LHCN-M2 (cell line): ENCODE results near the gene ANKMY2. TPM values are rescaled to one million over a fixed set of nuclear protein-coding genes. Genes with fewer than 3 reads are reported as not detected.
"Not testable (repeated sequence)": the region's sequence is repeated elsewhere in the genome, so short reads cannot be mapped to it uniquely, and the experiment has no call there.

Source experiments
- DNase-seq: peaks from one replicate; pipeline ENCODE4 v3.0.0-alpha.2; 2012; ENCODE audit warnings: low read depth
- total RNA-seq: library from RNA; depleted of rRNA; stranded (reverse); fragments of >200 nt; gene quantifications from 2 replicates; pipeline ENCODE4 v1.2.3, GENCODE V29; 2014

Gene ANKMY2
- total RNA-seq, 1 experiment from 2014 or later: 35.6 TPM

GRCh38 chr7:16659854-16660497 lies 14.4 kb upstream of the ANKMY2 start:
- not testable (repeated sequence) for DNase-seq

- peak; percentile 71 for DNase-seq
Measured at GRCh38 chr7:16657656-16658279, 12.2 kb upstream of the ANKMY2 start.

- DNase-seq: no peak
Measured at GRCh38 chr7:16656141-16656540, 10.6 kb upstream of the ANKMY2 start.

DNA sequence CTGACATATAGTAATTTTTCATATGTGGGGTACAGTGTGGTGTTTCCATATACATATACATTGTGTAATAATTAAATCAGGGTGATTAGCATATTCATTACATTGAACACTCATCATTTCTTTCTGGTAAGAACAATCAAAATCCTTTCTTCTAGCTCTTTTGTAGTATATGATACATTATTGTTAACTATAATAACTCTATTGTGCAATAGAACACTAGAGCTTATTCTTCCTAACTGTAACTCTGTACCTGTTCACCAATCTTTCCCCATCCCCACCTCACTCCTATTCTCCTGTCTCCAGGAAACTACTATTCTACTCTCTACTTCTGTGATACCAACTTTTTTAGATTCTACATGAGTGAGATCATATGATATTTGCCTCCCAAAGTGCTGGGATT lies 9.8 kb upstream of the ANKMY2 start:
- DNase-seq: no peak

GRCh38 chr7:16652888-16653287 lies 7.3 kb upstream of the ANKMY2 start:
- no peak for DNase-seq

GRCh38 chr7:16652240-16652583 lies 6.7 kb upstream of the ANKMY2 start:
- DNase-seq: no peak

GRCh38 chr7:16651396-16652239 lies 6.1 kb upstream of the ANKMY2 start:
- no peak for DNase-seq

DNA sequence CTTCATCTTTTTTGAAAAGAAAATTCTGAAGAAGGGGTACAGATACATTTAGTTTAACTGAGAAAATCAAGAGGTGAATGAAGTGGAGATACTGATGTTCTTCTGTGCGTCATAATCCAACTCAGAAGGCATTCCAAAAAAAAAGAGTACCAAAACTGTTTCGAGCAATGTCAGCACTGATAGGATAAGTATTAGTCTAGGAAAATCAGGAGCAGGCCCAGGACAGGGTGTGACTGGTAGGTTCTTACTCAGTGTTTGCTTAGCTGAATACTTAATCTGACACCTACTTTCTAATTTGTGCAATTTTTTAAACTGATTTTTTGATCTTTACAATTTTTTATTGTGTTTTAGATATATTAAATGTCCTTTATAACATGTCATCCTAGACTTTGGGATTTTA lies 4.7 kb upstream of the ANKMY2 start:
- no peak for DNase-seq

DNA sequence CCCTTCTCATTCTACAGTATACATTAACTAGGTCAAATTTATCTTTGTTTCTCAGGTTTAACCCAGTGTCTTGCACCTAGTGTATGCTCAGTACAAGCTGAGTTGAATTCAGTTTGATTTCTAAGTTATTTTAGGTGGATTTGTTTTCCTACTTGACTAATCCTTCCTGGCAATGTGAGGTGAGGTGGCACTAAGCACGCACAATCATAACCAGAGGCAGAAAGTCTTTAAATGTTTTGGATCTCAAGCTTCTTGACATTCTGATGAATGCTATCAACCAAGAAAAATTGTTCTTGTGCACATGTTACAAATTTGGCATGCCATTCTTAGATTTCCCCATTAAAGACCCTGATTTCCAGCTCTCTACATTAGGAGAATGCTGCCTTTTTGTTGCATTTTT lies 3.6 kb upstream of the ANKMY2 start:
- no peak for DNase-seq

DNA sequence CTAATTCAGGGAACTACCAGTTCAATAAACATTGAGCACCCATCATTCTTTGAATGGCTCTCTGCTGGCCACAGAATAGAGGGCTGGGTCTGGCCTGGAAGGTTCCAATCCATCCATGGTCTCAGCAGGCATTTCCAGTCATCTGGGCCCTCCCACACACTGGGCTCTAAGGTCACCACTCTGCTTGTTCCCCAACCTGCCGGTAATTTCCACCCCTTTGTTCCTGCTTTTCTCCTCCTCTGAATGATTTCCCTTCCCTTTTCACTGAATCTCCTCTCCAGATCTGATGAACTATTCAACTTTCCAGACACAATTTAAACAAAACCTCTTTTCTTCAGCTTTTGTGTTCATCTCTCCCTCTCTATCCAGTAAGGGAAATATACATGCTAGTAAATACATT lies 3.0 kb upstream of the ANKMY2 start:
- no peak for DNase-seq

DNA sequence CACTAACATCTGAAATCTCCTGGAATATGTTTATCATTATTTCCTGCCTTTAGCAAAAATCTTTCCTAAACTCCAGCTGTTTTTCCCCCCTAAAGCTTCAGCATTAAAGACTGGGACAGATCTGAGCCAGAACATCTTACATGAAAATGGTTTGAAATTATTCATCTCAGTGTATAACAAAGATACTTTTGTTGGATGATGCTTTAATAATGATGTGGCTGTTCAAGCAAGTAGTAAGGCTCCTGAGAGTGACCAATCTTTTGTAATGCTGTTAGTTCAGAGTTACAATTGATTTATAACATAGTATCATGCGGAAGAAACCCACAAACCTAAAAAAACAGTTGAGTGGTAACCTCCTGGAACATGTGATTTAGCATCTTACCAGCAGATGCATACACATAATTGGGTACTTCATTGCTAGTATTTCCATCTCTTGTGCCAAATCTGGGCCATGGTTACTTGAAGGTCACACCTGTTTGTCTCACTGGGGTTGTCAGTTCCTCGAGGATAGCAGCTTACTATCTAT lies 1.9 kb upstream of the ANKMY2 start:
- no peak for DNase-seq

- DNase-seq: no peak
Measured at GRCh38 chr7:16646472-16647072, 1.0 kb upstream of the ANKMY2 start.

- DNase-seq: peak; percentile 68
Measured at GRCh38 chr7:16644636-16645592, 640 bp downstream of the ANKMY2 start.

DNA sequence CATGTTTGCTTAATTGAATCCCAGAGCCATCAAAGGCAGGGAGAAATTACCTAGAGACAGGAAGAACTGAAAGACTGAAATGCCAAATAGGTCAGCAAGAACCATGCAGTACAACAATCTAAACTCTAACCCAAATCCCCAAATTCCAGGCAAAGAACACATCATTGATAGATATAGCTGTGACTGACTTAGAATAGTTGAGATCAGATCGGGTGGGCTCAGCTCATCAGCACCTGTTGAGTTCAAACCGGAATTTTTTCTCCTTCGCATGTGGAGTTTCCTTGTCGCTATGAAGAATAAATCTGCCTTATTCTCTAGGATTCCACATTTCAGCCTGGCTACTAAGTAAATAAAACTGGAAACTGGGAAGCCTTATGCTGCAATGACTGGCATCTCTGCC lies 1.4 kb downstream of the ANKMY2 start:
- no peak for DNase-seq

DNA sequence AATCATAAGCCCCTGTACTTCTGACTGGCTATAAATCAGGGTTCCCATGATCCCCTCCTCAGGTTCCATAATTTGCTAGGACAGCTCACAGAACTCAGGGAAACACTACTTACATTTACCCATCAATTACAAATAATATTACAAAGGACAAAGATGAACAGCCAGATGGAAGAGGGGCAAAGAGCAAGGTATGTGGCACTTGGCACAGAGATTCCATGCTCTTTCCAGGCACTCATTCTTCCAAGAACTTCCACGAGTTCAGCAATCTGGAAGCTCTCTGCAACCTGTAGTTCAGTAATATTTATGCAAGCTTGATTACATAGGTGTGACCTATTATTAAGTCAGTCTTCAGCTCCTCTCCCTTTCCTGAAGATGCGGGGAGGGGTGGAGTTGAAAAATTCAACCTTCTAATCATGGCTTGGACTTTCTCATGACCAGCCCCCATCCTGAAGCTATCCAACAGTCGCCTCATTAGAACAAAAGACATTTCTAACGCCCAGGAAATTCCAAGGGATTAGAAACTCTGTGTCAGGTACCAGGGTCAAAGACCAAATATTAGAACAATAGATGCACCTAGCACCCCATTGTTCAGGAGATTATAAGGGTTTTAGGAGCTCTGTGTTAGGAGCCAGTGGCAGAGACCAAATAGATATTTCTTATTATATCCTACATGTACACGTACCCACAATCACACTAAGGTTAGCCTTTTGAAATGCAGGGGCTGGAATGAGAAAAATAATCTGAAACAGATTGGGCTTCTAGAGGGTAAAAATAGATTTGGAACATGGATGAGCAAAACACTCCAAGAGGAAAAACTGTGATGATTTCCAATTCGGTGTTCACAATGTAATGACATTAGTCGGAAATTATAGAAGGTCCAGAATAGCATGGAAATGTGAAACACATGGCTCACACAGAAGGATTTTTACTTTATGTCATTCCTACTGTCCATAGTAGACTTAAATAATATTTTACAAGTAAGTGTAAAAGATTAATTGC lies 7.0 kb downstream of the ANKMY2 start:
- no peak for DNase-seq

GRCh38 chr7:16637379-16637778 lies 8.2 kb downstream of the ANKMY2 start:
- no peak for DNase-seq

DNA sequence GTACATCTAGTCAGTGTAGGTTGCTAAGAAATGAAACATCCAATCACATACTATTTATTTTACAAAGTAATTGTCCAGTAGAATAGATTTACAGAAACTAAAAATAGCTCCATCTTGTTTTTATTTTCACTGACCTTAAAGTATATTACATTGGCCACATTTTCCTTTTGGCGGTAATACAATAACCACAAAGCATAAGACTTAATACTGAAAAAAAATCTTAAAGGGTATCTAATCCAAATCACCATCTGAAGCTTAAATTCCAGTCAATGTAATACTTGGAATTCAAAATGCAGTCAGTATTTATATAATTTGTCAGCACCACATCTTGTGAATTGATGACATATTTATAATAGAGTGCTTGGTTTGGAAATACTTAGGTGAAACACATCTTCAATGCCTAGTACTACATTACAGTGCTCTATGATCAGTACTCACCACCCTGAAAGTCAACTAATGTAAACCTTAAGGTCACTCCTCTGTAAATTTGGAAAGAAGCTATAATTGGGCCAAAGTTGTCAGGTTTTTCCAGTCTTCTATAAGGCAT lies 8.9 kb downstream of the ANKMY2 start:
- DNase-seq: peak; percentile 34

GRCh38 chr7:16634271-16634738 lies 11.2 kb downstream of the ANKMY2 start:
- DNase-seq: no peak

- no peak for DNase-seq
Measured at GRCh38 chr7:16630654-16631053, 14.9 kb downstream of the ANKMY2 start.
